ES-I3 (cell line): ENCODE data around the gene TACC2.

Experiments used
- H3K36me3 ChIP-seq: 2 replicates; pipeline ENCODE4 v1.6.1; 2013; ENCODE audit warnings: mild to moderate bottlenecking, low read length, control low read depth, moderate library complexity; ENCODE audit not compliant: insufficient read depth
- H3K4me1 ChIP-seq: 2 replicates; pipeline ENCODE4 v1.6.1; 2013; ENCODE audit warnings: mild to moderate bottlenecking, control low read depth, low read length; ENCODE audit not compliant: insufficient read depth
- H3K9ac ChIP-seq: 2 replicates; pipeline ENCODE4 v1.6.1; 2013; ENCODE audit warnings: low read depth, mild to moderate bottlenecking, low read length, moderate library complexity
- H3K9me3 ChIP-seq: 2 replicates; pipeline ENCODE4 v1.6.1; 2013; ENCODE audit warnings: mild to moderate bottlenecking, low read length, moderate library complexity; ENCODE audit not compliant: control insufficient read depth, insufficient read depth

TACC2 gene

GRCh38 chr10:122164815-122165483 lies 176.0 kb downstream of the TACC2 start:
- peak overlapping the region; percentile 65; the same call in 1 of the 2 replicates for H3K9ac ChIP-seq
- H3K4me1 ChIP-seq: peaks cover 18% of the 10 kb centered on the region
- H3K9me3 ChIP-seq: no peaks in the 10 kb centered on the region
- H3K36me3 ChIP-seq: no peaks in the 10 kb centered on the region

- no peaks in the 10 kb centered on the region for H3K9me3 ChIP-seq
- peaks cover 20% of the 10 kb centered on the region for H3K4me1 ChIP-seq
- H3K9ac ChIP-seq: peak overlapping the region; percentile 65; the same call in 1 of the 2 replicates
- H3K36me3 ChIP-seq: no peaks in the 10 kb centered on the region
These were observed 176.7 kb downstream of the TACC2 start for GRCh38 chr10:122165484-122166276.

GRCh38 chr10:122168101-122168500 lies 179.1 kb downstream of the TACC2 start:
- H3K36me3 ChIP-seq: no peaks in the 10 kb centered on the region
- no peaks in the 10 kb centered on the region for H3K9me3 ChIP-seq
- peaks cover 20% of the 10 kb centered on the region for H3K4me1 ChIP-seq
- no peak overlapping the region for H3K9ac ChIP-seq

DNA sequence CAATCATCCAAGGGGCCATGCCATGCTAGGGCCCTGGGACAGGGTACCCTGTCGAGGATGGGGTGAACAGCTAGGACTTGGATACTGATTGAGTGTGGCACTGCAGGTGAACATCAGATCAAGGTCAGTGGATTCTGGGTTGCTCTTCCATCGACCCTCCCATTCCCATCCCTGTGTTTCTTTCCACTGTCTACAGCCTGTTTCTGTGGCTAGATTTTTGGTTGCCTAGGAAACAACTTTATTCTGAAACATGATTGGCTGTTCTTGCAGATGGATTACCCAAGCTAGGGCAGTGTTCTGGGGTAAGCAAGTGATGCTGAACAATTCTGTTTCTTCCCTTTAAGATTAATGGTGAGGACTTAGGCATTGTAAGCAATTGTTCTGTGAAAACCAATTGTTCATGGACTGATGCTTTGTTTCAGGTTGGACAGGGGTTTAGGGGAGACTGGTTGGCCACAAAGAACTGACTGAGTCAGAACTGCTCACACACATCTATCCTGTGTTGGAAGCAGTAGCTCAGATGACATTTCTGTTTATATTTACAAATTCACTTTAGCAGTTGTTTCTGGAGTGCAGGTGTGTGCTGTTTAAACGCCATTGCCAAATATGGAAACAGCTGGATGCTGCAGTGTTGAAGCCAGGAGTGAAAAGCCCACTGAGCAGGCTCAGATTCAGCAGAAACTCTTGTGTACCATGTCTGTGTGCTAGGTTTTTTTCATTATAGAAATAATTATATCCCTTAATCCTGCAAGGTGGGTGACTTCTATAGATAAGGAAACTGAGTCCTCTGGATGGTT lies 179.8 kb downstream of the TACC2 start:
- H3K9ac ChIP-seq: no peak overlapping the region
- H3K9me3 ChIP-seq: no peaks in the 10 kb centered on the region
- no peaks in the 10 kb centered on the region for H3K36me3 ChIP-seq
- peaks cover 20% of the 10 kb centered on the region for H3K4me1 ChIP-seq

GRCh38 chr10:122170802-122171201 lies 181.8 kb downstream of the TACC2 start:
- Histone ChIP-seq H3K9ac (no peak overlapping the region), H3K4me1 (peaks cover 33% of the 10 kb centered on the region), H3K9me3 (no peaks in the 10 kb centered on the region), H3K36me3 (no peaks in the 10 kb centered on the region)

- no peaks in the 10 kb centered on the region for H3K9me3 ChIP-seq
- no peak overlapping the region for H3K9ac ChIP-seq
- no peaks in the 10 kb centered on the region for H3K36me3 ChIP-seq
- peaks cover 35% of the 10 kb centered on the region for H3K4me1 ChIP-seq
These were observed 182.5 kb downstream of the TACC2 start for GRCh38 chr10:122171302-122172075.

GRCh38 chr10:122172361-122173008 lies 183.5 kb downstream of the TACC2 start:
- H3K9me3 ChIP-seq: no peaks in the 10 kb centered on the region
- no peak overlapping the region for H3K9ac ChIP-seq
- H3K4me1 ChIP-seq: peaks cover 40% of the 10 kb centered on the region
- no peaks in the 10 kb centered on the region for H3K36me3 ChIP-seq

GRCh38 chr10:122173337-122173736 lies 184.4 kb downstream of the TACC2 start:
- Histone ChIP-seq H3K36me3 (no peaks in the 10 kb centered on the region), H3K9me3 (no peaks in the 10 kb centered on the region), H3K4me1 (peaks cover 42% of the 10 kb centered on the region), H3K9ac (no peak overlapping the region)

- peaks cover 43% of the 10 kb centered on the region for H3K4me1 ChIP-seq
- no peaks in the 10 kb centered on the region for H3K36me3 ChIP-seq
- H3K9ac ChIP-seq: no peak overlapping the region
- H3K9me3 ChIP-seq: no peaks in the 10 kb centered on the region
These were observed 184.9 kb downstream of the TACC2 start for GRCh38 chr10:122173766-122174435.

DNA sequence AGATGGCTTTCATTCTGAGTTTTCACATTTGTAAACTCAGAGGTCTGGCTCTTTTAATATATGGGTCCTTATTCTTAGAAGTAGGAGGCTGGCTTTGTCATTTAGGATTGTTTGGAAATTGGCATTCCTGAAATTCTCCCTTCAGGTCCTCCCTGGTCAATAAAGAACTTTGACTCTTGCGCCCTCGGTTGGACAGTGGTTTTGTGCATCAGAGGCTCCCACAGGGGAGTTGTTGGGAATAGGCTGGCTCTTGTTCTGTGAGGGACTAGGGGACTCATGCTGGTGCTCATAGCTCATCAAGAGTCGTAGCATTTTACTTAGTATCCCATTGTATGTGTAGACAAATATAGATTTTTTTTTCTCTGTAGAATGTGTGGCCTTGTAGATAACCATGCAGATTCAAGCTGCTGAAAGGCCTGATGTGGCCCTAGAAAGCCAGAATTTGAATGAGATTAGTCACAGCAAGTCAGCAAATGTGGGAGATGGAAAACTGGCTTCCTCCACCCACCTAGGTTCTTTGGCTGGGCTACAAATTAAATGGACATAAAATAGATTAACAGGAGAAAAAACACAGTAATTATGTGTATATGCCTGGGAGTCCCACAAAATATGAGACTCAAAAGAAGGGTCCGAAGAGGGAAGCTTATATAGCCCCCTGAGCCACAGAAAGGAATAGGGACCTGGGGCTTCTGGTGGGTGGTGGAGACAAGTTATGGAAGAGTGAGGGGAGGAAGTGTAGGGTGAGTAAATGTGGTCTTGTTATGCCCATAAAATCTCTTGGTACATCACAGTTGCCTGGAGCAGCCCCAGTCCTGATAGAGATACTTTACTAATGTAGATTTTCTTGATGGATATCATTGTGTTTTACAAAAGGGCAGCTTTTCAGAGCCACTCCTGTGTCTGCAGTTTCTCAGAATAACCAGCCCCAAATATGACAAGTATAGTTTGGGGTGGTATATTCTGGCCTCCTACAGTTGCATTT lies 187.6 kb downstream of the TACC2 start:
- Histone ChIP-seq H3K4me1 (peaks cover 46% of the 10 kb centered on the region), H3K36me3 (no peaks in the 10 kb centered on the region), H3K9me3 (no peaks in the 10 kb centered on the region), H3K9ac (no peak overlapping the region)

DNA sequence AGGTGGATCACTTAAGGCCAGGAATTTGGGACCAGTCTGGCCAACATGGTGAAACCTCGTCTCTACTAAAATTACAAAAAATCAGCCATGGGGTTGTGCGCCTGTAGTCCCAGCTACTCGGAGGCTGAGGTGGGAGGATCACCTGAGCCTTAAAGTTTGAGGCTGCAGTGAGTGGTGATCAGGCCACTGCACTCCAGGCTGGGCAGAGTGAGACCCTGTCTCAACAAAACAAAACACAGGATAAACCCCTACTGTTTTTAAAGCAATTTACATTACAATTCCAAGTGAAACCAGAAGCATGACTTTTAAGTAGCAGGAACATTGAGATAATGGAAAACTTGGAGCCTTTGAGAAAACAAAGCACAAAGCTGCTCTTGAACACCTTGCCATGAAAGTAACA lies 189.7 kb downstream of the TACC2 start:
- Histone ChIP-seq H3K9ac (no peak overlapping the region), H3K4me1 (peaks cover 65% of the 10 kb centered on the region), H3K36me3 (no peaks in the 10 kb centered on the region)

DNA sequence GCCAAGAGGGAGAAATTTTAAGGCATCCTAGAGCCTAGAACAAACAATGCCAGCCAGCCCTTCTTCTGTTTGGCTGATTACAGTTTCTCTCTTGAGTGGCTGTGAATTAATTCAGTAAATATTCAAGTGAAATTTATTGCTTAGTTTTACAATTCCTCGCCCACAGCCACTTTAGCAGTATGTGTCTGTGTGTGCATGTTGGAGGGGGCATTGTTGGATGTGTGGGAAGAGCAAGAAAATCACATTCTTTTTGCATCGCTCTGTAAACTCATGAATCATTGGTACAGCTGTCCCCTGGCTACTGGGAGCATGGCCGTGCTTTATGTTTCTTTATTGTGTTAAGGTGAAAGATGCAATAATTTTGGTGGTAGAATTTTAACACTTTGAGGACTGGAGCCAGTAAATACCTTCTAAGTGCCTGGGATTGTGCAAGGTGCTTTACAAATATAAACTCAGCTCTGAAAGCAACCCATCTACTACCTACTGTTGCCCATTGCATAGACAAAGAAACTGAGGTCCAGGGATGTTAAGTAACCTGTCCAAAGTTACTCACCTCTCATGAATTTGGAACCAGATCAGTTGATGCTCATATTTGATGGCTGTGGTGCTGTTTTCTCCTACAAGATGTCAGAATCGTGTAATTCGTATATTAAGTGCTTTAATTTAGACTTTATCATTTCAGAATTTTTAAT lies 192.2 kb downstream of the TACC2 start:
- H3K9me3 ChIP-seq: no peaks in the 10 kb centered on the region
- no peaks in the 10 kb centered on the region for H3K36me3 ChIP-seq
- no peak overlapping the region for H3K9ac ChIP-seq
- peaks cover 48% of the 10 kb centered on the region for H3K4me1 ChIP-seq

More for the DNA sequence above, 189.7 kb downstream of the TACC2 start:
- no peaks in the 10 kb centered on the region for H3K9me3 ChIP-seq
